GM12891 (cell line): ENCODE data around the gene GBF1.

ENCODE experiments used
- POLR2A ChIP-seq: IDR thresholded peaks from 2 replicates; pipeline ENCODE4 v1.6.1; 2011; ENCODE audit warnings: low read depth, low read length, control low read depth
- POLR2AphosphoS5 ChIP-seq: IDR thresholded peaks from 2 replicates; pipeline ENCODE4 v1.6.1; 2011; ENCODE audit warnings: low read depth, low read length, control low read depth
- TAF1 ChIP-seq: IDR thresholded peaks from 2 replicates; pipeline ENCODE4 v1.6.1; 2011; ENCODE audit warnings: low read depth, low read length, control low read depth

DNA sequence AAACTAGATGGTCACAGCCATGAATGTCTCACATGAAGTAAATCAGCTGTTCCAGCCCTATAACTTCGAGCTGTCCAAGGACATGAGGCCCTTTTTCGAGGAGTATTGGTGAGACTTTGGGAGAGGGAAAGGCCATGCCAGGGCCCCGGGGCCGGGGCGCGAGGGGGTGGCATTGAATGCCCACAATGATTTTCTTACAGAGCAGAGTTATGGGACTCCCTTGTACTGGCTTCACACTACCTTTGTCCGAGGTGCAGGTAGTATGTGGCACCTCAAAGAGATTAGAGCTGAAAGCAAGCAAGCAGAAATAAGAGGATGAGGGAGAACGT lies 18.8 kb upstream of the GBF1 start:
- no peak for TF ChIP-seq POLR2A
- TF ChIP-seq POLR2AphosphoS5 = no peak
- TF ChIP-seq TAF1 = no peak
